ENCODE measurements around the gene ZMYND8.

The ZMYND8 gene

DNA sequence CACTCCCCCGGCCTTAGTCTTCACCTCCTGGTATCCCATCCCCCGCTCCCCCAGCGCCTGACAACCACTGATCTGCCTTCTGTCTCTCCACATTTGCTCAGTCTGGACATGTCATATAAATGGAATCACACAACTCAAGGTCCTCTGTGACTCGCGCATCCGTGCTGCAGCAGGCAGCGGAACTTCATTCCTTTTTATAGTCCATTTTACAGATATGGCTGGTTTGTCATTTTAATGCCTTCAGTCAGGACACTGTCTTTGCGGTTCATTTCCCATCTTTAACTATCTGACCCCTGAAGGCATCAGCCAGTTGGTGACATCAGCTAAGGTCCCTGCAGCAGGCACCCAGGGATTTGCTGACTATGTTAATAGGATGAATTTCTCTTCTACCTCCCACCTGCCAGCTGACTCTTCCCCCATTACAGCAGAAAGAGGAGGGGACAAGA, 125.7 kb downstream of the ZMYND8 start:
- TF ChIP-seq, protein P1, sequence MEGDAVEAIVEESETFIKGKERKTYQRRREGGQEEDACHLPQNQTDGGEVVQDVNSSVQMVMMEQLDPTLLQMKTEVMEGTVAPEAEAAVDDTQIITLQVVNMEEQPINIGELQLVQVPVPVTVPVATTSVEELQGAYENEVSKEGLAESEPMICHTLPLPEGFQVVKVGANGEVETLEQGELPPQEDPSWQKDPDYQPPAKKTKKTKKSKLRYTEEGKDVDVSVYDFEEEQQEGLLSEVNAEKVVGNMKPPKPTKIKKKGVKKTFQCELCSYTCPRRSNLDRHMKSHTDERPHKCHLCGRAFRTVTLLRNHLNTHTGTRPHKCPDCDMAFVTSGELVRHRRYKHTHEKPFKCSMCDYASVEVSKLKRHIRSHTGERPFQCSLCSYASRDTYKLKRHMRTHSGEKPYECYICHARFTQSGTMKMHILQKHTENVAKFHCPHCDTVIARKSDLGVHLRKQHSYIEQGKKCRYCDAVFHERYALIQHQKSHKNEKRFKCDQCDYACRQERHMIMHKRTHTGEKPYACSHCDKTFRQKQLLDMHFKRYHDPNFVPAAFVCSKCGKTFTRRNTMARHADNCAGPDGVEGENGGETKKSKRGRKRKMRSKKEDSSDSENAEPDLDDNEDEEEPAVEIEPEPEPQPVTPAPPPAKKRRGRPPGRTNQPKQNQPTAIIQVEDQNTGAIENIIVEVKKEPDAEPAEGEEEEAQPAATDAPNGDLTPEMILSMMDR (IDR thresholded peaks at IDR 0.05; ENCODE audit: insufficient read depth, low read depth, low read length, missing control alignments) = no peak
- no peak for DNase-seq (ENCODE audit: low read depth)
- no peak overlapping the region for H3K4me3 ChIP-seq (ENCODE audit: low read depth, low read length)

DNA sequence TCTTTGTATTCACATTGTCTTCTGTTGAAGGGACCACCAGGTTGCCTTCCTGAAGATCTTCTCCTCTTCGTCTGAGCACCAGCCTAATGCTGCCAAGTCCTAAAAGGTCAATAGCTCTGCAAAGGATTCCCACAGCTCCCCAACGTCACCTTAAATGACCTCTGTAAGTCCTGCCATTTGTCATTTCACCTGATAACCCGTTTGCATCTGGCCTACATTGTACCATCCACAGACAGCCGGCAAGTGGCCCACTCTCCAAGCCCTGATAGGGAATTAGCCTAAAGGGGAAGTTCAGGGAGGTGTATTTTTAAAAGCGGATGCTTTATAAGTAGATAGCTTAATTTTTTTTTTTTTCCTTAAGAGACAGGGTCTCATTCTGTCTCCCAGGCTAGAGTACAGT, 127.8 kb downstream of the ZMYND8 start:
- TF ChIP-seq, protein P1 (IDR thresholded peaks at IDR 0.05; ENCODE audit: insufficient read depth, low read depth, low read length, missing control alignments) = no peak
- DNase-seq (ENCODE audit: low read depth) = no peak
- H3K4me3 ChIP-seq (ENCODE audit: low read depth, low read length) = no peak overlapping the region

DNA sequence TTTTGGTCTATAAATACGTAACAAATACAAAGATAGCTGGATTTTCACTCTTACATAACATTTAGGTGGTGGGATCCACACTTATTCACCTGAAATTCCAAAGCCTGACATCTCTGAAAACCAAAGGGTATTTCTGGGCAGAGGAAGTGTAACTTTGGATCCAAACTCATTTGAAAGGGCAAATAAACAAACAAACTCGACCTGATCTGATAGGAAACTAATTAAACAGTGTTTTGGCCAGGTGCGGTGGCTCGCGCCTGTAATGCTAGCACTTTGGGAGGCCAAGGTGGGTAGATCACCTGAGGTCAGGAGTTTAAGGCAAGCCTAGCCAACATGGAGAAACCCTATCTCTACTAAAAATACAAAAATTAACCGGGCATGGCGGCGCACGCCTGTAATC, 128.9 kb downstream of the ZMYND8 start:
- no peak for DNase-seq (ENCODE audit: low read depth)
- TF ChIP-seq, protein P1 (IDR thresholded peaks at IDR 0.05; ENCODE audit: insufficient read depth, low read depth, low read length, missing control alignments) = no peak
- no peak overlapping the region for H3K4me3 ChIP-seq (ENCODE audit: low read depth, low read length)

DNA sequence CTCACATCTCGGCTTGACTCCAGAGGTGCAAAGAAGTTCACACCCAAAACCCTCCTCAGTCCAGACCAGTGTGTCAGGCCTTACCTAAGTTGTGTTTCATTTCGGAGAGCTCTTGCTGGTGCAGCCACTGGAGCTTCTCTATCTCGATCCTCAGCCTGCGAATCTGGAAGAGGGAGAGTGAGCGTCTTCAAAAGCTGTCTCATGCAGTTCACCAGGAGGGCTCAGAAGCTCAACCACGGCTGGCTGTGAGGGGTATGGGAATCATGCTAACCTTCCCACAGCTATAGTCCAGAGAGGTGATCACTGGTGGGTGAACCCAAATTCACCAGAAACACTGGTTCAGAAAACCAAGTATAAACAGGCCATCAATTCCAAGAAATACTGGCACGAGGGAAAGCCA, 129.4 kb downstream of the ZMYND8 start:
- no peak for DNase-seq (ENCODE audit: low read depth)
- TF ChIP-seq, protein P1 (IDR thresholded peaks at IDR 0.05; ENCODE audit: insufficient read depth, low read depth, low read length, missing control alignments) = no peak
- no peak overlapping the region for H3K4me3 ChIP-seq (ENCODE audit: low read depth, low read length)

DNA sequence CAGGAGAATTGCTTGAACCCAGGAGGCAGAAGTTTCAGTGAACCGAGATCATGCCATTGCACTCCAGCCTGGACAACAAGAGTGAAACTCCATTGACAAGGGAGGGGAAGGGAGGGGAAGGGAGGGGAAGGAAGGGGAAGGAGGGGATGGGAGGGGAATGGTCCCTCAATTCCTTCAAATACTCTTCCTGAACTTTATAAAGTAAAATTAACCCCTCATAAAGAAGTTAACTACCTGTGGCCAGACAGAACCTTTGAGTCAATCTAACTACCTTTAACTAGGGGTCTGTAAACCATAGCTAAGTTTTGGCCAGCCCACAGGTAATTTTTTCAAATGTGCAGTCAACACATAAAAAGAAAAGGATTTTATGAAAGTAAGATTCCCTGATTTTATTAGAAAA, 131.0 kb downstream of the ZMYND8 start:
- TF ChIP-seq, protein P1 (IDR thresholded peaks at IDR 0.05; ENCODE audit: insufficient read depth, low read depth, low read length, missing control alignments) = no peak
- DNase-seq (ENCODE audit: low read depth) = no peak
- H3K4me3 ChIP-seq (ENCODE audit: low read depth, low read length) = no peak overlapping the region

DNA sequence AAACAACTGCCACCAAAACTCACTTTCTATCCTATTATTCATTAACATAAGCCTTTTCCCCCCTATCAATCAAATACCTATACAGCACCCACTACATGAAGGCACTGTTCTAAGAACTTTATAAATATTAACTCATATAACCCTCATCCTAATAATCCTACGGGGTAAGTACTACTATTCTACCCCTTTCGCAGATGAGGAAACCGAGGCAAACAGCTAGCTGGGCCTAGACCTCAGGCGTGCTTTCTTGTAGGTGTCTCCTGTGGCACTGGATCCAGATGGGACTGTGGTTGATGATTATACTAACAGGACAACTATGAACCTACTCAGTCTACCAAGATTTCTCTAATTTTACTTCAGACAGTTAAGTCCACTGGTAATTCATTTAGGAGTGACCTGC, 131.6 kb downstream of the ZMYND8 start:
- TF ChIP-seq, protein P1 (IDR thresholded peaks at IDR 0.05; ENCODE audit: insufficient read depth, low read depth, low read length, missing control alignments) = no peak
- H3K4me3 ChIP-seq (ENCODE audit: low read depth, low read length) = no peak overlapping the region
- no peak for DNase-seq (ENCODE audit: low read depth)

DNA sequence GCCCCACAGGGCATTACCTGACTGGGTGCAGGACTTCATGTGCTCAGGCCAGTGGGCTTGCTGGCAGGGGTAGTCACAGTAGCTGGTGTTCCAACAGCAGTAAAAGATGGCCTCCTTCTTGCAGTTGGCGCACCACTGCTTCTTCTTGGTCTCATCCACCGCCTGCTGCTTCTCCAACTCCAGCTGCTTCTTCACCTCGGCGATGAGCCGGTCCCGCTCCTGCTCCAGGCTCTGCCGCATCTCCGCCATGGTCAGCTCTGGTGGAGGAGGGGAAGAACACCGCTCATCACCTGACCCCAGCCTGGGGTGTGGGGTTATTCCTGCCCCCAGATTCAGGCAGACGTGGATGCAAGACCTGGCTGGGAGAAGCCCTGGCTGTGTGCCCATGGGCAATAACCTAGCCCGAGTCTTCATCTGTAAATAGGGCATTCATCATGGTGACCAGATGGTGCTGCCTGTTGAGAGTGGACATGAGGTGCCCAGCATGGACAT, 132.2 kb downstream of the ZMYND8 start:
- TF ChIP-seq, protein P1 (IDR thresholded peaks at IDR 0.05; ENCODE audit: insufficient read depth, low read depth, low read length, missing control alignments) = no peak
- H3K4me3 ChIP-seq (ENCODE audit: low read depth, low read length) = no peak overlapping the region
- DNase-seq (ENCODE audit: low read depth) = no peak
